Mucosa of descending colon (tissue), 3 donors: ENCODE data around the gene SH2D2A. TPM values are rescaled to one million over a fixed set of nuclear protein-coding genes. Genes with fewer than 3 reads are reported as not detected.

Experiments used
- ATAC-seq: fragments of 200-7000 bp; cut with Tn5 transposase; one replicate; pipeline ENCODE4 v1.9.1; 2020; ENCODE audit warnings: mild to moderate bottlenecking, moderate library complexity
- DNase-seq, 3 donors: peaks; one replicate each; pipeline ENCODE4 v3.0.0-alpha.2; 2020
- H3K36me3 ChIP-seq: fragments of 200-600 bp; one replicate; pipeline ENCODE4 v1.8.0; 2021; ENCODE audit warnings: low read depth, mild to moderate bottlenecking
- H3K4me1 ChIP-seq: fragments of 200-600 bp; one replicate; pipeline ENCODE4 v1.8.0; 2021; ENCODE audit warnings: low read depth, mild to moderate bottlenecking
- H3K4me3 ChIP-seq: fragments of 200-600 bp; one replicate; pipeline ENCODE4 v1.8.0; 2021; ENCODE audit warnings: mild to moderate bottlenecking
- H3K9me3 ChIP-seq: fragments of 200-600 bp; one replicate; pipeline ENCODE4 v1.8.0; 2021; ENCODE audit warnings: mild to moderate bottlenecking
- CTCF ChIP-seq: fragments of 200-600 bp; IDR thresholded peaks from one replicate; pipeline ENCODE4 v1.8.0; 2022; ENCODE audit warnings: antibody characterized with exemption, mild to moderate bottlenecking
- intact Hi-C, 2 donors: fragments of 100-400 bp; cut with DNase I in 1 of 2; cut with micrococcal nuclease in 1 of 2; formaldehyde crosslinking; loops; one replicate each; pipeline versions ENCODE4 v1.11.0 to v1.11.1; 2022; cut with DNase I, micrococcal nuclease
- total RNA-seq, 3 donors: library from RNA; stranded (reverse); fragmentation: NEBNext Ultra II Directional in 2 of 3; extraction: Animal tissue kit (Norgen Biotek cat#: 25700) in 2 of 3; gene quantifications; one replicate each; pipeline versions ENCODE4 v1.2.1 to v1.2.4, GENCODE V29; 2021 to 2023
- donor health status: DM: no; HTN: no; CAD: no; lungs with moderate emphysema.
- donor health status: DM: no; HTN: no; CAD: no.
- donor health status: DM: no; HTN: yes; CAD: no.

The SH2D2A gene
- total RNA-seq, 3 donors from 2014 or later = 2.9 to 3.3 (median 3.1) TPM

GRCh38 chr1:156789621-156790318, 26.9 kb downstream of the SH2D2A start:
- H3K4me3 ChIP-seq = no peak overlapping the region
- peaks cover 11% of the 10 kb centered on the region for H3K36me3 ChIP-seq
- no peaks in the 10 kb centered on the region for H3K4me1 ChIP-seq
- intact Hi-C loops = no loop called here
- H3K9me3 ChIP-seq = no peaks in the 10 kb centered on the region
- ATAC-seq = no peak
- DNase-seq = no peak
- no peak for TF ChIP-seq CTCF

GRCh38 chr1:156788136-156788535, 28.5 kb downstream of the SH2D2A start:
- H3K9me3 ChIP-seq = no peaks in the 10 kb centered on the region
- no peaks in the 10 kb centered on the region for H3K4me1 ChIP-seq
- TF ChIP-seq CTCF = no peak
- ATAC-seq (no peak), DNase-seq (no peak)
- H3K36me3 ChIP-seq = peaks cover 11% of the 10 kb centered on the region
- H3K4me3 ChIP-seq = no peak overlapping the region
- intact Hi-C loops = no loop called here

- TF ChIP-seq CTCF = no peak
- ATAC-seq = no peak
- intact Hi-C loops = no loop called here
- DNase-seq = no peak
- Histone ChIP-seq H3K9me3 (no peaks in the 10 kb centered on the region), H3K4me3 (no peak overlapping the region), H3K36me3 (peaks cover 11% of the 10 kb centered on the region), H3K4me1 (no peaks in the 10 kb centered on the region)
These were observed 30.0 kb downstream of the SH2D2A start for GRCh38 chr1:156786640-156787039.

DNA sequence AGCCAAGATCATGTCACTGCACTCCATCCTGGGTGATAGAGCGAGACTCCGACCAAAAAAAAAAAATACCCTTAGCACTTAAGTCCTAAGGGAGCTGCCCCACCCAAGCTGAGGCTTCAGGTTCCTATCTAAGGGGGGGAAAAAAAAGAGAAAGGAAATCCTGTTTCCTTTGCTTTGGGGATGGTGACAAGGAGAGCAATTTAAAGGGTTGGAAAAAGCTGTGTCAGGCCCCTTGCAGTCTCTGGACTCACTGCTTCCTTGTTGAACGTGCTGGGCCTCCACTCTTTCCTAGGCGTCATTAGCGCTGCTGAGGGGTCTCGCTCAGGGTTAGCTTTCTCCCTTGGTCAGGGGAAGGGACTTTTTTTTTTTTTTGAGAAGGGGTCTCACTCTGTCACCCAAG, 31.2 kb downstream of the SH2D2A start:
- ATAC-seq = no peak
- intact Hi-C loops = no loop called here
- Histone ChIP-seq H3K4me3 (no peak overlapping the region), H3K9me3 (no peaks in the 10 kb centered on the region), H3K36me3 (peaks cover 11% of the 10 kb centered on the region), H3K4me1 (no peaks in the 10 kb centered on the region)
- no peak for DNase-seq
- no peak for TF ChIP-seq CTCF

- intact Hi-C loops = no loop called here
- Histone ChIP-seq H3K4me3 (no peak overlapping the region), H3K36me3 (no peaks in the 10 kb centered on the region), H3K4me1 (no peaks in the 10 kb centered on the region), H3K9me3 (no peaks in the 10 kb centered on the region)
- TF ChIP-seq CTCF = no peak
- no peak for DNase-seq
- ATAC-seq = no peak
These were observed 35.0 kb downstream of the SH2D2A start for GRCh38 chr1:156781585-156782186.
